ENCODE data around the gene IL37. TPM values are rescaled to one million over a fixed set of nuclear protein-coding genes. Genes with fewer than 3 reads are reported as not detected.

IL37 gene
- not detected for total RNA-seq

GRCh38 chr2:112910865-112911264 is at the start of gene IL37:
Gene IL37 (plus strand): TSS chr2:112911165. CDS start chr2:112913013, 1,848 bp downstream.
- no peak for DNase-seq
- H3K4me3 Mint-ChIP-seq = no peak within 1 kb of the TSS
- H3K4me1 Mint-ChIP-seq = peaks cover 11% of the 10 kb centered on the region
- ChIA-PET CTCF (interaction anchor here (1.2 kb wide), 1 partner anchor 31 kb away, joined by 3 read pairs; no protein-coding TSS in a partner anchor), POLR2A (no interaction called here)
- H3K36me3 Mint-ChIP-seq (ENCODE audit: low read depth) = no peaks in the 10 kb centered on the region
- no peak for ATAC-seq
- intact Hi-C loops (cut with DNase I, micrococcal nuclease) = no loop called here
- H3K27me3 Mint-ChIP-seq = no peaks in the 10 kb centered on the region
- no peaks in the 10 kb centered on the region for H3K9me3 Mint-ChIP-seq (ENCODE audit: low read depth)
- no peak within 1 kb of the TSS for H3K27ac Mint-ChIP-seq

- Mint-ChIP-seq H3K4me3 (no peak overlapping the region), H3K4me1 (no peaks in the 10 kb centered on the region), H3K9me3 (ENCODE audit: low read depth) (peaks cover 10% of the 10 kb centered on the region), H3K27me3 (peaks cover 9% of the 10 kb centered on the region), H3K36me3 (ENCODE audit: low read depth) (peaks cover under 1% of the 10 kb centered on the region), H3K27ac (no peak overlapping the region)
- ChIA-PET CTCF (interaction anchor here (0.9 to 2.3 kb wide), 2 partner anchors 21 to 98 kb away, joined by 3 to 6 read pairs; no protein-coding TSS in a partner anchor), POLR2A (no interaction called here)
- intact Hi-C loops (cut with DNase I, micrococcal nuclease) = no loop called here
- no peak for ATAC-seq
- no peak for DNase-seq
These were observed 46.9 kb upstream of the IL37 start for GRCh38 chr2:112864072-112864471.

- H3K36me3 Mint-ChIP-seq (ENCODE audit: low read depth) = no peaks in the 10 kb centered on the region
- no peaks in the 10 kb centered on the region for H3K4me1 Mint-ChIP-seq
- H3K9me3 Mint-ChIP-seq (ENCODE audit: low read depth) = peaks cover 5% of the 10 kb centered on the region
- peaks cover 13% of the 10 kb centered on the region for H3K27me3 Mint-ChIP-seq
- ChIA-PET CTCF (no interaction called here), POLR2A (no interaction called here)
- DNase-seq (no peak), ATAC-seq (no peak)
- H3K4me3 Mint-ChIP-seq = no peak overlapping the region
- intact Hi-C loops (cut with DNase I, micrococcal nuclease) = no loop called here
- no peak overlapping the region for H3K27ac Mint-ChIP-seq
These were observed 44.7 kb upstream of the IL37 start for GRCh38 chr2:112866128-112866835.

GRCh38 chr2:112867701-112868631 is 43.0 kb upstream of the IL37 start:
- no peaks in the 10 kb centered on the region for H3K36me3 Mint-ChIP-seq (ENCODE audit: low read depth)
- DNase-seq = no peak
- H3K4me1 Mint-ChIP-seq = no peaks in the 10 kb centered on the region
- H3K27me3 Mint-ChIP-seq = peaks cover 23% of the 10 kb centered on the region
- H3K9me3 Mint-ChIP-seq (ENCODE audit: low read depth) = no peaks in the 10 kb centered on the region
- CTCF ChIA-PET = interaction anchor here (1.0 to 1.8 kb wide), 4 partner anchors 10 to 74 kb away, joined by 3 read pairs; no protein-coding TSS in a partner anchor
- intact Hi-C loops (cut with DNase I, micrococcal nuclease) = no loop called here
- H3K4me3 Mint-ChIP-seq = no peak overlapping the region
- H3K27ac Mint-ChIP-seq = no peak overlapping the region
- ATAC-seq = no peak
- POLR2A ChIA-PET = no interaction called here

- no peak overlapping the region for H3K27ac Mint-ChIP-seq
- ATAC-seq (peak; percentile 47), DNase-seq (peak; percentile 49)
- H3K4me3 Mint-ChIP-seq = no peak overlapping the region
- no peaks in the 10 kb centered on the region for H3K36me3 Mint-ChIP-seq (ENCODE audit: low read depth)
- no peaks in the 10 kb centered on the region for H3K4me1 Mint-ChIP-seq
- peaks cover 23% of the 10 kb centered on the region for H3K27me3 Mint-ChIP-seq
- POLR2A ChIA-PET = no interaction called here
- intact Hi-C loops (cut with DNase I, micrococcal nuclease) = no loop called here
- no peaks in the 10 kb centered on the region for H3K9me3 Mint-ChIP-seq (ENCODE audit: low read depth)
- CTCF ChIA-PET = no interaction called here
These were observed 41.6 kb upstream of the IL37 start for GRCh38 chr2:112869258-112869842.

GRCh38 chr2:112870841-112871835 is 39.8 kb upstream of the IL37 start:
- ATAC-seq (no peak), DNase-seq (no peak)
- CTCF ChIA-PET = interaction anchor here (0.6 to 1.1 kb wide), 4 partner anchors 8 to 72 kb away, joined by 3 to 5 read pairs (median 3); no protein-coding TSS in a partner anchor
- intact Hi-C loops (cut with DNase I, micrococcal nuclease) = no loop called here
- Mint-ChIP-seq H3K27ac (no peak overlapping the region), H3K4me1 (no peaks in the 10 kb centered on the region), H3K36me3 (ENCODE audit: low read depth) (no peaks in the 10 kb centered on the region), H3K27me3 (peaks cover 21% of the 10 kb centered on the region), H3K9me3 (ENCODE audit: low read depth) (no peaks in the 10 kb centered on the region), H3K4me3 (no peak overlapping the region)
- POLR2A ChIA-PET = interaction anchor here (0.5 kb wide), 1 partner anchor 220 kb away, joined by 5 read pairs; no protein-coding TSS in a partner anchor

GRCh38 chr2:112876257-112876970 is 34.6 kb upstream of the IL37 start:
- ChIA-PET CTCF (interaction anchor here (1.0 to 1.4 kb wide), 2 partner anchors 9 to 127 kb away, joined by 3 to 5 read pairs; no protein-coding TSS in a partner anchor), POLR2A (no interaction called here)
- no peak overlapping the region for H3K4me3 Mint-ChIP-seq
- peaks cover 14% of the 10 kb centered on the region for H3K4me1 Mint-ChIP-seq
- DNase-seq = no peak
- no peak overlapping the region for H3K27ac Mint-ChIP-seq
- H3K36me3 Mint-ChIP-seq (ENCODE audit: low read depth) = no peaks in the 10 kb centered on the region
- H3K27me3 Mint-ChIP-seq = peaks cover 9% of the 10 kb centered on the region
- ATAC-seq = no peak
- H3K9me3 Mint-ChIP-seq (ENCODE audit: low read depth) = no peaks in the 10 kb centered on the region
- intact Hi-C loops (cut with DNase I, micrococcal nuclease) = no loop called here

GRCh38 chr2:112876971-112877361 is 34.0 kb upstream of the IL37 start:
- ChIA-PET POLR2A (no interaction called here), CTCF (interaction anchor here (1.0 to 1.4 kb wide), 2 partner anchors 8 to 128 kb away, joined by 3 to 5 read pairs; no protein-coding TSS in a partner anchor)
- no peaks in the 10 kb centered on the region for H3K36me3 Mint-ChIP-seq (ENCODE audit: low read depth)
- no peaks in the 10 kb centered on the region for H3K9me3 Mint-ChIP-seq (ENCODE audit: low read depth)
- ATAC-seq (no peak), DNase-seq (no peak)
- no peak overlapping the region for H3K4me3 Mint-ChIP-seq
- H3K27ac Mint-ChIP-seq = no peak overlapping the region
- H3K27me3 Mint-ChIP-seq = peaks cover 6% of the 10 kb centered on the region
- H3K4me1 Mint-ChIP-seq = peaks cover 14% of the 10 kb centered on the region
- intact Hi-C loops (cut with DNase I, micrococcal nuclease) = no loop called here

GRCh38 chr2:112877423-112877822 is 33.5 kb upstream of the IL37 start:
- no peak overlapping the region for H3K4me3 Mint-ChIP-seq
- no peaks in the 10 kb centered on the region for H3K36me3 Mint-ChIP-seq (ENCODE audit: low read depth)
- POLR2A ChIA-PET = no interaction called here
- ATAC-seq (no peak), DNase-seq (no peak)
- H3K4me1 Mint-ChIP-seq = peaks cover 14% of the 10 kb centered on the region
- H3K27ac Mint-ChIP-seq = no peak overlapping the region
- H3K27me3 Mint-ChIP-seq = peaks cover 5% of the 10 kb centered on the region
- intact Hi-C loops (cut with DNase I, micrococcal nuclease) = no loop called here
- CTCF ChIA-PET = interaction anchor here (0.6 to 1.4 kb wide), 3 partner anchors 8 to 295 kb away, joined by 3 to 5 read pairs (median 3); no protein-coding TSS in a partner anchor
- no peaks in the 10 kb centered on the region for H3K9me3 Mint-ChIP-seq (ENCODE audit: low read depth)

GRCh38 chr2:112879491-112880041 is 31.4 kb upstream of the IL37 start:
- Mint-ChIP-seq H3K4me1 (peaks cover 17% of the 10 kb centered on the region), H3K9me3 (ENCODE audit: low read depth) (no peaks in the 10 kb centered on the region), H3K27ac (no peak overlapping the region), H3K4me3 (no peak overlapping the region), H3K36me3 (ENCODE audit: low read depth) (no peaks in the 10 kb centered on the region), H3K27me3 (no peaks in the 10 kb centered on the region)
- DNase-seq (no peak), ATAC-seq (no peak)
- CTCF ChIA-PET = interaction anchor here (0.6 kb wide), 1 partner anchor 302 kb away, joined by 3 read pairs; no protein-coding TSS in a partner anchor
- intact Hi-C loops (cut with DNase I, micrococcal nuclease) = loop anchor here in 1 of 2 experiments (10.0 kb wide), 1 partner anchor 275 kb away; no protein-coding TSS in a partner anchor
- POLR2A ChIA-PET = no interaction called here

Measured in activated CD4-positive, alpha-beta T cell treated with anti-CD3 and anti-CD28 coated beads for 36 hours (primary cell).